HepG2 (cell line): ENCODE data around the gene RRAS. TPM values are rescaled to one million over a fixed set of nuclear protein-coding genes. Genes with fewer than 3 reads are reported as not detected.

Experiments used
- AGO2 ChIP-seq: fragments of 200-400 bp; formaldehyde crosslinking; optimal IDR thresholded peaks from 2 replicates; pipeline ENCODE3; 2017; ENCODE audit warnings: mild to moderate bottlenecking, low read depth, low read length, moderate library complexity
- ATF2 ChIP-seq: sonication (generic); formaldehyde crosslinking; IDR thresholded peaks from 2 replicates; pipeline ENCODE4 v1.4.0; 2020; ENCODE audit warnings: missing genetic modification reagents
- BCL6 ChIP-seq: IDR thresholded peaks from 2 replicates; pipeline ENCODE4 v1.6.1; 2016; ENCODE audit warnings: missing genetic modification reagents, missing compliant biosample characterization
- GLI4 ChIP-seq: sonication (generic); formaldehyde crosslinking; IDR thresholded peaks from 2 replicates; pipeline ENCODE4 v1.5.1; 2020; ENCODE audit warnings: missing genetic modification reagents, mild to moderate bottlenecking, moderate library complexity, borderline replicate concordance
- HINFP ChIP-seq: sonication (generic); formaldehyde crosslinking; IDR thresholded peaks from 2 replicates; pipeline ENCODE4 v1.4.0; 2020; ENCODE audit warnings: low read depth, mild to moderate bottlenecking, missing genetic modification reagents
- TEAD3 ChIP-seq: optimal IDR thresholded peaks from 2 replicates; pipeline ENCODE3; 2016; ENCODE audit warnings: borderline replicate concordance
- THRA ChIP-seq: sonication (generic); formaldehyde crosslinking; IDR thresholded peaks from 2 replicates; pipeline ENCODE4 v1.4.0; 2020; ENCODE audit warnings: missing genetic modification reagents, borderline replicate concordance
- USF2 ChIP-seq, 2 experiments: sonication (generic) in 1 of 2; formaldehyde crosslinking in 1 of 2; IDR thresholded peaks; 2 replicates each; pipeline versions ENCODE4 v1.5.1 to v1.6.1; 2011 to 2020; ENCODE audit warnings: borderline replicate concordance in 1 of 2, low read depth in 1 of 2, low read length in 1 of 2, mild to moderate bottlenecking in 1 of 2, missing genetic modification reagents in 1 of 2, moderate library complexity in 1 of 2
- ZBTB4 ChIP-seq: sonication (generic); formaldehyde crosslinking; IDR thresholded peaks from 2 replicates; pipeline ENCODE4 v1.4.0; 2020; ENCODE audit warnings: missing genetic modification reagents, mild to moderate bottlenecking, borderline replicate concordance
- ZMYM2 ChIP-seq: sonication (generic); formaldehyde crosslinking; IDR thresholded peaks from 2 replicates; pipeline ENCODE4 v1.8.0; 2022; ENCODE audit warnings: mild to moderate bottlenecking, missing genetic modification reagents
- ZNF543 ChIP-seq: sonication (generic); formaldehyde crosslinking; IDR thresholded peaks from 2 replicates; pipeline ENCODE4 v1.4.0; 2020; ENCODE audit warnings: mild to moderate bottlenecking, missing genetic modification reagents
- ZNF569 ChIP-seq: sonication (generic); formaldehyde crosslinking; IDR thresholded peaks from 2 replicates; pipeline ENCODE4 v1.5.0; 2020; ENCODE audit warnings: mild to moderate bottlenecking, missing genetic modification reagents, moderate library complexity, borderline replicate concordance
- ZNF724P ChIP-seq: sonication (generic); formaldehyde crosslinking; IDR thresholded peaks from 2 replicates; pipeline ENCODE4 v1.8.0; 2022; ENCODE audit warnings: missing genetic modification reagents, borderline replicate concordance
- ZSCAN21 ChIP-seq: sonication (generic); formaldehyde crosslinking; IDR thresholded peaks from 2 replicates; pipeline ENCODE4 v1.8.0; 2022; ENCODE audit warnings: mild to moderate bottlenecking, missing genetic modification reagents, moderate library complexity, borderline replicate concordance
- polyA plus RNA-seq, 8 experiments: library from polyadenylated mRNA; depleted of rRNA in 3 of 8; stranded (reverse) in 7 of 8; unstranded in 1 of 8; fragments of >200 nt; fragmentation: Illumina TruSeq in 4 of 8; extraction: Trizol in 4 of 8; gene quantifications; 2 replicates each; pipeline versions ENCODE4 v1.2.1 to v1.2.3, GENCODE V29; 2011 to 2016; ENCODE audit warnings: low read depth in 4 of 8, missing spikeins in 1 of 8, mixed read lengths in 1 of 8; ENCODE audit not compliant: insufficient read depth in 1 of 8
- total RNA-seq, 5 experiments: library from RNA; depleted of rRNA; stranded (reverse); fragments of >200 nt; fragmentation: Illumina TruSeq; extraction: Trizol; gene quantifications; 2 replicates each; pipeline ENCODE4 v1.2.3, GENCODE V29; 2016; ENCODE audit warnings: low read depth in 1 of 5
- TF ChIP-seq, protein P1 (sequence below), 2 experiments: fragments of 450-650 bp in 1 of 2; sonication (generic) in 1 of 2; formaldehyde crosslinking; IDR thresholded peaks; 2 replicates each; pipeline versions ENCODE4 v1.5.0 to v1.8.0; 2020 to 2022; ENCODE audit warnings: mild to moderate bottlenecking in 1 of 2, missing genetic modification reagents in 1 of 2

RRAS gene
- total and polyA plus RNA-seq, 2 of the 13 experiments (the other 11 are each of a cell fraction or from before 2014, with no cell fraction given): 1.5 to 12.0 TPM

- TF ChIP-seq USF2 (IDR thresholded peaks at IDR 0.05; ENCODE audit: low read depth, low read length) (no peak), USF2 (CRISPR knock-in tag; IDR thresholded peaks at IDR 0.05; ENCODE audit: borderline replicate concordance) (peak; percentile 49; the same call in 1 of the 2 replicates), BCL6 (0 out of 2 replicates have a peak, but pooled peaks have one; percentile 20), AGO2 (peak; percentile 96), GLI4 (0 out of 2 replicates have a peak, but pooled peaks have one; percentile 33), ZSCAN21 (peak; percentile 35; the same call in 1 of the 2 replicates), TEAD3 (CRISPR knock-in tag) (peak; percentile 13), HINFP (CRISPR knock-in tag) (no peak), ZNF543 (no peak), ZBTB4 (peak; percentile 60; the same call in 1 of the 2 replicates), ZNF569 (CRISPR knock-in tag) (no peak), THRA (peak; percentile 44; the same call in 1 of the 2 replicates), ATF2 (CRISPR knock-in tag) (0 out of 2 replicates have a peak, but pooled peaks have one; percentile 17), ZMYM2 (no peak), ZNF724P (CRISPR knock-in tag) (0 out of 2 replicates have a peak, but pooled peaks have one; percentile 62)
- TF ChIP-seq, protein P1, sequence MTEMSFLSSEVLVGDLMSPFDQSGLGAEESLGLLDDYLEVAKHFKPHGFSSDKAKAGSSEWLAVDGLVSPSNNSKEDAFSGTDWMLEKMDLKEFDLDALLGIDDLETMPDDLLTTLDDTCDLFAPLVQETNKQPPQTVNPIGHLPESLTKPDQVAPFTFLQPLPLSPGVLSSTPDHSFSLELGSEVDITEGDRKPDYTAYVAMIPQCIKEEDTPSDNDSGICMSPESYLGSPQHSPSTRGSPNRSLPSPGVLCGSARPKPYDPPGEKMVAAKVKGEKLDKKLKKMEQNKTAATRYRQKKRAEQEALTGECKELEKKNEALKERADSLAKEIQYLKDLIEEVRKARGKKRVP (CRISPR knock-in tag; IDR thresholded peaks at IDR 0.05): peak in 1 of 2 experiments; percentile 12; a peak in 1 of 4 replicates
These were observed 24.5 kb upstream of the RRAS start (continued) for GRCh38 chr19:49664171-49665035.
